Activated T-helper 17 cell treated with anti-CD3 and anti-CD28 coated beads, Interleukin-2, amount 50 U/mL, for 72 hours (primary cell): Measurements from ENCODE around the gene IGF1R. TPM values are rescaled to one million over a fixed set of nuclear protein-coding genes. Genes with fewer than 3 reads are reported as not detected.

Experiments
- ATAC-seq: fragments of 150-1000 bp; cut with Tn5 transposase; replicated peaks from 2 replicates; pipeline ENCODE4 v1.10.0; 2021; ENCODE audit warnings: mild to moderate bottlenecking, moderate library complexity
- H3K27ac Mint-ChIP-seq: one replicate; pipeline ENCODE4 v1.8.0; 2022; ENCODE audit warnings: mixed read lengths
- H3K27me3 Mint-ChIP-seq: one replicate; pipeline ENCODE4 v1.8.0; 2022; ENCODE audit warnings: mixed read lengths
- H3K36me3 Mint-ChIP-seq: one replicate; pipeline ENCODE4 v1.8.0; 2022; ENCODE audit warnings: low read depth, mild to moderate bottlenecking, mixed read lengths
- H3K4me1 Mint-ChIP-seq: one replicate; pipeline ENCODE4 v1.8.0; 2022; ENCODE audit warnings: mixed read lengths
- H3K4me3 Mint-ChIP-seq: one replicate; pipeline ENCODE4 v1.8.0; 2022; ENCODE audit warnings: mild to moderate bottlenecking, mixed read lengths
- H3K9me3 Mint-ChIP-seq: one replicate; pipeline ENCODE4 v1.8.0; 2022; ENCODE audit warnings: mixed read lengths
- total RNA-seq, 2 donors: library from RNA; stranded (reverse); gene quantifications; one replicate each; pipeline ENCODE4 v1.2.3, GENCODE V29; 2022

Gene IGF1R
- total RNA-seq, 2 donors from 2014 or later = 4.6 to 33.8 TPM

GRCh38 chr15:98778960-98779359, 130.6 kb downstream of the IGF1R start:
- Mint-ChIP-seq H3K4me3 (no peak overlapping the region), H3K27ac (no peak overlapping the region), H3K27me3 (peaks cover 7% of the 10 kb centered on the region), H3K4me1 (peaks cover 22% of the 10 kb centered on the region), H3K9me3 (no peaks in the 10 kb centered on the region), H3K36me3 (no peaks in the 10 kb centered on the region)
- no peak for ATAC-seq

GRCh38 chr15:98779463-98780071, 131.2 kb downstream of the IGF1R start:
- Mint-ChIP-seq H3K9me3 (no peaks in the 10 kb centered on the region), H3K27ac (no peak overlapping the region), H3K36me3 (no peaks in the 10 kb centered on the region), H3K27me3 (peaks cover 7% of the 10 kb centered on the region), H3K4me1 (peaks cover 22% of the 10 kb centered on the region), H3K4me3 (peak overlapping the region; percentile 24)
- peak; percentile 83 for ATAC-seq

GRCh38 chr15:98781838-98782237, 133.5 kb downstream of the IGF1R start:
- Mint-ChIP-seq H3K4me3 (no peak overlapping the region), H3K4me1 (peaks cover 16% of the 10 kb centered on the region), H3K27me3 (peaks cover 7% of the 10 kb centered on the region), H3K9me3 (no peaks in the 10 kb centered on the region), H3K27ac (peak overlapping the region; percentile 15), H3K36me3 (no peaks in the 10 kb centered on the region)
- no peak for ATAC-seq

- H3K27me3 Mint-ChIP-seq = peaks cover 4% of the 10 kb centered on the region
- peaks cover 9% of the 10 kb centered on the region for H3K4me1 Mint-ChIP-seq
- H3K9me3 Mint-ChIP-seq = no peaks in the 10 kb centered on the region
- no peak for ATAC-seq
- no peak overlapping the region for H3K4me3 Mint-ChIP-seq
- H3K36me3 Mint-ChIP-seq = no peaks in the 10 kb centered on the region
- no peak overlapping the region for H3K27ac Mint-ChIP-seq
Observed at GRCh38 chr15:98782801-98783200, 134.5 kb downstream of the IGF1R start.

DNA sequence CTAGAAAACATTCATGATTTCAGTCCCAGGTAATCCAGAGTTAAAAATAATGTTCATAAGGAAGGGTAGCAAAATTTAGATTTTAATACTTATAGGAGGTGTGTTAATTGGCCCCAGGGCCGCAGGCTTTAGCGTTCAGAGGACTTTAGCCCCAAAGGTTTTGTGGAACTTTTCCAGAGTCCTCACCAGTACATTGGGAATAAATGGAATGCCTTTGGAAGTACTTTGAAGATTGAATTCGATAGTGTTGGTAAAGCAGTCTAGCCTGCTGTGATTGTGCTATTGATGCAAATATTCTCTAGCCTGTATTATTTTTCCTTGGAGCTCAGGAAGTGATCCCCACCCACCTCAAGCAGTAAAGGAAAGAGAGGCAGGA, 137.1 kb downstream of the IGF1R start:
- Mint-ChIP-seq H3K9me3 (no peaks in the 10 kb centered on the region), H3K4me3 (no peak overlapping the region), H3K27me3 (no peaks in the 10 kb centered on the region), H3K36me3 (no peaks in the 10 kb centered on the region), H3K27ac (no peak overlapping the region), H3K4me1 (peaks cover 4% of the 10 kb centered on the region)
- ATAC-seq = no peak

DNA sequence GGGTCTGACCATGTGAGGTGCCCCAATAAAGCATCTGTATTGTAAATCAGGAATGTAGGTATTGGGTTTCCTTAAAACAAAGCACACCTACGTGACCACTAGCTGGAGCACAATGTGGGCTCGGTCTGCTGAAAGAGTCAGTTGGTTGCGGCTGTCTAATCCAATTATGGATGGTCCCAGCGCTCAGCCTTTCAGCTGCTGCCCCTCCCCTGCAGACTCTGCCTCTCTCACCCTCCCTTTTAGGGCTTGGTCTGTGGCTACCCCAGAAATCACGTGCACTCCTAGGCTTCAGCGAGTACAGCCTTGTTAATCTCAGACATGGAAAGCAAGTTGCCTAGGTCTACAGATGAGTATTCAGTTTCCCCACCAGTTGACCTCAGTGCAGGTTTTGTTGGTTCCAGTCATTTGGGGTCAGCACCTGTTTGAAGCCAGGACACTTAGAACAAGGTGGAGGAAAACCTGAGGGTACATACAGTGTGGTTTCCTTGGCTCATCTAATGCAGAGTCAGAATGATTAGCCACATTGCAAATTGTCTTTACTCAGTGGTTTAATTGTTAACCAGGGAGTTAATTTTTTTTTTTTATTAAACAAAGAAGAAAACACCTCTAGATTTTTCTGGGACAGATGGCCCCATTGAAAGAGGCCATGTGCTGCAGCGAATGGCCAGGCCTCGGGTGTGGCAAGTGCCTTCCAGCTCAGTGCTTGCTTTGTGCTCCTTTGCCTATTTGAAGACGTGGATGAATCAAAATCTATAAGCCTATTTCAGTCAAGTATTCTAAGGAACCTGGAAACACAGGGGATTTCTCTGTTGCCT, 137.7 kb downstream of the IGF1R start:
- Mint-ChIP-seq H3K4me3 (no peak overlapping the region), H3K27me3 (no peaks in the 10 kb centered on the region), H3K36me3 (no peaks in the 10 kb centered on the region), H3K9me3 (no peaks in the 10 kb centered on the region), H3K27ac (no peak overlapping the region), H3K4me1 (peaks cover 4% of the 10 kb centered on the region)
- ATAC-seq = peak; percentile 72

DNA sequence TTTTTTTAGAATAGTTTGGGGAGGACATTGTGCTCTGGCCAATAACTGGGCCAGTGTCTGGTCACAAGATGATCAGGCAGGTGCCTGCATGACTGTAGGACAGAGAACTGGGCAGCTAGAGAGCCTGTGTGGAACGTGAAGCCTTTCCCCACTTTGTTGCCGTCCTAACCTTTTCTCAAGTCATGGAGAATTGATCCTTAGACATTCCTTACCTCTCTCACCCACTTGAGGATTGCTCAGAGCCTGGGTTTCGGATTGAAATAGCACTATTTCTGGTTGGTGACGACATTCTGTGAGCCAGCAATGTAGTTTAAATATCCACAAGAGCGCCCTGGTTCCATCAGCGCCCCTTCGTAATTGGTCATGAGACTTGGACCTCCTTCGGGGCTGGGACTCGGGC, 138.4 kb downstream of the IGF1R start:
- no peak for ATAC-seq
- no peaks in the 10 kb centered on the region for H3K27me3 Mint-ChIP-seq
- no peaks in the 10 kb centered on the region for H3K36me3 Mint-ChIP-seq
- no peaks in the 10 kb centered on the region for H3K9me3 Mint-ChIP-seq
- H3K4me3 Mint-ChIP-seq = peak overlapping the region; percentile 2
- H3K27ac Mint-ChIP-seq = peak overlapping the region; percentile 53
- peaks cover 4% of the 10 kb centered on the region for H3K4me1 Mint-ChIP-seq

- Mint-ChIP-seq H3K27ac (peak overlapping the region; percentile 53), H3K9me3 (no peaks in the 10 kb centered on the region), H3K36me3 (no peaks in the 10 kb centered on the region), H3K4me1 (peaks cover 4% of the 10 kb centered on the region), H3K4me3 (peak overlapping the region; percentile 2), H3K27me3 (no peaks in the 10 kb centered on the region)
- peak; percentile 63 for ATAC-seq
Observed at GRCh38 chr15:98787194-98787593, 138.9 kb downstream of the IGF1R start.

GRCh38 chr15:98787936-98788757, 139.8 kb downstream of the IGF1R start:
- Mint-ChIP-seq H3K9me3 (no peaks in the 10 kb centered on the region), H3K4me3 (peak overlapping the region; percentile 2), H3K4me1 (peaks cover 4% of the 10 kb centered on the region), H3K36me3 (no peaks in the 10 kb centered on the region), H3K27me3 (no peaks in the 10 kb centered on the region), H3K27ac (no peak overlapping the region)
- peak; percentile 55 for ATAC-seq

GRCh38 chr15:98789020-98789419, 140.7 kb downstream of the IGF1R start:
- H3K4me3 Mint-ChIP-seq = no peak overlapping the region
- H3K27ac Mint-ChIP-seq = no peak overlapping the region
- peaks cover 4% of the 10 kb centered on the region for H3K4me1 Mint-ChIP-seq

DNA sequence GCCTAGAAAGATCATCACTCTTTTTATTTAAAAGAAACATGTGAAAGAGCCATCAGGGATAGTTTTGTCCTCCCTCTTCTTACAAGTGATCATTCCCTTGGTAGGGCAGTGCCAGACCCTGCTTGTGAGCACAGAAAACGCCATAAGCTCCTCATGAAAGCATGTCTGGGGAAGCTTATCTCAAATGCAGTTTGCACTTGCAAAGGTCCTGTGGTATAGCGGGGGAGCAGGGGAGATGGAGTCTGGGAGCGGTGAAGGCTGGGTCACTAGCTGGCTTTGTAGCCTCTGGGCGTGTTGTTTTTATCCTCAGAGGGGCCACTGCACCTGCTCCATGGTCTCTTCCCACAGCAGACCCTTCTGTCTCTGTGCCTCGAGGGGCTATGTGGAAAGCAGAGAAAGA, 141.9 kb downstream of the IGF1R start:
- Mint-ChIP-seq H3K27ac (no peak overlapping the region), H3K4me1 (peaks cover 4% of the 10 kb centered on the region), H3K36me3 (no peaks in the 10 kb centered on the region), H3K4me3 (no peak overlapping the region), H3K9me3 (no peaks in the 10 kb centered on the region), H3K27me3 (no peaks in the 10 kb centered on the region)
- no peak for ATAC-seq

More at GRCh38 chr15:98789020-98789419, 140.7 kb downstream of the IGF1R start:
- H3K27me3 Mint-ChIP-seq = no peaks in the 10 kb centered on the region
- no peak for ATAC-seq
- no peaks in the 10 kb centered on the region for H3K9me3 Mint-ChIP-seq
- no peaks in the 10 kb centered on the region for H3K36me3 Mint-ChIP-seq

DNA sequence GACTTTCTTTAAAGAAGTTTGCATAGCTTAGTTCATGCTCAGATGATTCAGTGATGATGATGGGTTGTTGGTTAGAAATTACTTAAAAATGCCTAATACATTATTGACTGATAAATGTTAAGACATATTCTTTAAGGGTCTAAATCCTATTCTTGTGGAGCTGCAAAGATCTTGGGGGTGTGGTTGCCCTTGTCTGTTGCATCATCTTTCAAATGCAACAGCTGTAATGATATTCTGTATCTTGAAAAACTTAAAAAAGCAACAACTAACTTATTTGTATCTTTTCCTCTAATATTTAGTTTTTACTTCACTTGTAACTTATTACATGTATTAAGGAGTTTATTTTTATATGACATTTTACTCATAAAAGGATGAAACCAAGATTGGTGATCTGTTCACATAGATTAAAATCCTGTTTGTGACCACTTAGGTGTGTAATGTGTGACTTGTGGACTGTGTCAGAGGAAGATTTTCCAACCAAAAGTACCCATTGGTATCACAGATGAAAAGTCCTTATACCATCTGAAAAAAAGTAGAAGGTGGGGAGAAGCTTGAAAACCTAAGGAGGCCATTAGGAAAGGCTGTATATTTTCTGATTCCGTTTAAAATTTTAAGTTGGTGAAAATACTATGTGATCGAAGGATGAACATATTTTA, 142.8 kb downstream of the IGF1R start:
- Mint-ChIP-seq H3K4me3 (no peak overlapping the region), H3K27me3 (no peaks in the 10 kb centered on the region), H3K27ac (no peak overlapping the region), H3K9me3 (no peaks in the 10 kb centered on the region), H3K4me1 (peaks cover 4% of the 10 kb centered on the region), H3K36me3 (no peaks in the 10 kb centered on the region)
- no peak for ATAC-seq

GRCh38 chr15:98792117-98792516, 143.8 kb downstream of the IGF1R start:
- peaks cover 4% of the 10 kb centered on the region for H3K4me1 Mint-ChIP-seq
- H3K27ac Mint-ChIP-seq = no peak overlapping the region
- ATAC-seq = no peak
- H3K4me3 Mint-ChIP-seq = no peak overlapping the region
- no peaks in the 10 kb centered on the region for H3K9me3 Mint-ChIP-seq
- no peaks in the 10 kb centered on the region for H3K27me3 Mint-ChIP-seq
- H3K36me3 Mint-ChIP-seq = no peaks in the 10 kb centered on the region

GRCh38 chr15:98794211-98794610, 145.9 kb downstream of the IGF1R start:
- peaks cover 5% of the 10 kb centered on the region for H3K4me1 Mint-ChIP-seq
- no peak overlapping the region for H3K27ac Mint-ChIP-seq
- no peak for ATAC-seq
- no peak overlapping the region for H3K4me3 Mint-ChIP-seq
- H3K9me3 Mint-ChIP-seq = no peaks in the 10 kb centered on the region
- no peaks in the 10 kb centered on the region for H3K36me3 Mint-ChIP-seq
- H3K27me3 Mint-ChIP-seq = no peaks in the 10 kb centered on the region
